Panc1 (cell line): ENCODE results near the gene DEFB132. TPM values are rescaled to one million over a fixed set of nuclear protein-coding genes. Genes with fewer than 3 reads are reported as not detected.

Experiments
- ATAC-seq: fragments of 200-7000 bp; cut with Tn5 transposase; 2 replicates; pipeline ENCODE4 v1.9.1; 2020; ENCODE audit warnings: mild to moderate bottlenecking, moderate library complexity
- BruUV-seq: library from RNA; stranded (reverse); fragments of 400-500 nt; replicated peaks from 2 replicates; lab custom pipeline; 2021; lab: Mats Ljungman, UMichigan
- CTCF ChIA-PET: fragments of 300-600 bp; sonication (Branson Sonifier 250); formaldehyde crosslinking; loops from one replicate; lab custom pipeline; 2022; ENCODE audit warnings: antibody characterized with exemption; lab: Charles Lee
- POLR2A ChIA-PET: fragments of 300-600 bp; sonication (Branson Sonifier 250); formaldehyde crosslinking; loops from one replicate; lab custom pipeline; 2022; ENCODE audit warnings: antibody characterized with exemption; lab: Charles Lee
- DNase-seq: peaks from one replicate; pipeline ENCODE4 v3.0.0-alpha.2; 2010; ENCODE audit warnings: low read depth, low spot score
- H3K27ac ChIP-seq: 2 replicates; pipeline ENCODE4 v1.5.1; 2011; ENCODE audit warnings: mild to moderate bottlenecking, low read length, inconsistent platforms
- H3K27me3 ChIP-seq: fragments of 200-500 bp; sonication (Bioruptor generic); 2 replicates; pipeline ENCODE4 v1.6.0; 2014; ENCODE audit warnings: low read length, inconsistent platforms; ENCODE audit not compliant: control insufficient read depth, insufficient read depth
- H3K36me3 ChIP-seq: fragments of 200-500 bp; sonication (Bioruptor generic); 2 replicates; pipeline ENCODE4 v1.5.1; 2014; ENCODE audit warnings: inconsistent platforms, mild to moderate bottlenecking, low read length, moderate library complexity; ENCODE audit not compliant: control insufficient read depth, insufficient read depth
- H3K4me1 ChIP-seq: 2 replicates; pipeline ENCODE4 v1.5.1; 2011; ENCODE audit warnings: inconsistent platforms, mild to moderate bottlenecking, low read length, moderate library complexity; ENCODE audit not compliant: control insufficient read depth, insufficient read depth
- H3K4me3 ChIP-seq, 2 experiments: 2 replicates each; pipeline ENCODE4 v1.5.1; 2011 to 2012; ENCODE audit warnings: low read depth in 2 of 2, low read length in 2 of 2, mild to moderate bottlenecking in 2 of 2, inconsistent platforms in 1 of 2, moderate library complexity in 1 of 2
- H3K9me3 ChIP-seq: fragments of 200-500 bp; sonication (Bioruptor generic); 2 replicates; pipeline ENCODE4 v1.5.1; 2014; ENCODE audit warnings: low read depth, mild to moderate bottlenecking, inconsistent platforms, low read length, moderate library complexity; ENCODE audit not compliant: control insufficient read depth, insufficient read depth
- CTCF ChIP-seq: fragments of 450-650 bp; IDR thresholded peaks from 2 replicates; pipeline ENCODE4 v1.5.1; 2017; ENCODE audit warnings: mild to moderate bottlenecking
- POLR2AphosphoS5 ChIP-seq: IDR thresholded peaks from 2 replicates; pipeline ENCODE4 v1.6.1; 2012; ENCODE audit warnings: mild to moderate bottlenecking, low read depth, low read length, moderate library complexity
- SIN3A ChIP-seq: IDR thresholded peaks from 2 replicates; pipeline ENCODE4 v1.6.1; 2012; ENCODE audit warnings: low read depth, mild to moderate bottlenecking, low read length, moderate library complexity, borderline replicate concordance; ENCODE audit not compliant: insufficient read depth
- TCF7L2 ChIP-seq: IDR thresholded peaks from 2 replicates; pipeline ENCODE4 v1.6.1; 2011; ENCODE audit warnings: mild to moderate bottlenecking, low read depth, low read length, inconsistent platforms
- in situ Hi-C: cut with HindIII; loops from 2 replicates; pipeline ENCODE4 v1.10.0; 2016; ENCODE audit warnings: low sequenced_read_pairs, low pct_unique_long_range_greater_than_20kb
- intact Hi-C: fragments of 100-400 bp; cut with micrococcal nuclease; formaldehyde crosslinking; loops from one replicate; pipeline ENCODE4 v1.10.0; 2022; ENCODE audit not compliant: unreplicated experiment
- total RNA-seq: library from RNA; stranded (reverse); gene quantifications from one replicate; pipeline ENCODE4 v1.2.1, GENCODE V29; 2021; ENCODE audit not compliant: unreplicated experiment
- TF ChIP-seq, protein P1 (sequence below), 2 experiments: IDR thresholded peaks; 2 replicates each; pipeline ENCODE4 v1.6.1; 2011 to 2012; ENCODE audit warnings: low read depth in 2 of 2, control low read depth in 1 of 2, low read length in 1 of 2, mild to moderate bottlenecking in 1 of 2, moderate library complexity in 1 of 2; ENCODE audit not compliant: insufficient read depth in 1 of 2

Gene DEFB132
- total RNA-seq, 1 experiment from 2014 or later = 0.10 TPM

- Histone ChIP-seq H3K4me1 (no peaks in the 10 kb centered on the region), H3K4me3 (no peak overlapping the region), H3K36me3 (no peaks in the 10 kb centered on the region), H3K27me3 (no peaks in the 10 kb centered on the region), H3K9me3 (no peaks in the 10 kb centered on the region), H3K27ac (no peak overlapping the region)
- intact Hi-C loops (no loop called here), in situ Hi-C loops (no loop called here)
- POLR2A ChIA-PET = no interaction called here
- TF ChIP-seq TCF7L2 (no peak), SIN3A (no peak), CTCF (no peak), POLR2AphosphoS5 (no peak)
- TF ChIP-seq, protein P1, sequence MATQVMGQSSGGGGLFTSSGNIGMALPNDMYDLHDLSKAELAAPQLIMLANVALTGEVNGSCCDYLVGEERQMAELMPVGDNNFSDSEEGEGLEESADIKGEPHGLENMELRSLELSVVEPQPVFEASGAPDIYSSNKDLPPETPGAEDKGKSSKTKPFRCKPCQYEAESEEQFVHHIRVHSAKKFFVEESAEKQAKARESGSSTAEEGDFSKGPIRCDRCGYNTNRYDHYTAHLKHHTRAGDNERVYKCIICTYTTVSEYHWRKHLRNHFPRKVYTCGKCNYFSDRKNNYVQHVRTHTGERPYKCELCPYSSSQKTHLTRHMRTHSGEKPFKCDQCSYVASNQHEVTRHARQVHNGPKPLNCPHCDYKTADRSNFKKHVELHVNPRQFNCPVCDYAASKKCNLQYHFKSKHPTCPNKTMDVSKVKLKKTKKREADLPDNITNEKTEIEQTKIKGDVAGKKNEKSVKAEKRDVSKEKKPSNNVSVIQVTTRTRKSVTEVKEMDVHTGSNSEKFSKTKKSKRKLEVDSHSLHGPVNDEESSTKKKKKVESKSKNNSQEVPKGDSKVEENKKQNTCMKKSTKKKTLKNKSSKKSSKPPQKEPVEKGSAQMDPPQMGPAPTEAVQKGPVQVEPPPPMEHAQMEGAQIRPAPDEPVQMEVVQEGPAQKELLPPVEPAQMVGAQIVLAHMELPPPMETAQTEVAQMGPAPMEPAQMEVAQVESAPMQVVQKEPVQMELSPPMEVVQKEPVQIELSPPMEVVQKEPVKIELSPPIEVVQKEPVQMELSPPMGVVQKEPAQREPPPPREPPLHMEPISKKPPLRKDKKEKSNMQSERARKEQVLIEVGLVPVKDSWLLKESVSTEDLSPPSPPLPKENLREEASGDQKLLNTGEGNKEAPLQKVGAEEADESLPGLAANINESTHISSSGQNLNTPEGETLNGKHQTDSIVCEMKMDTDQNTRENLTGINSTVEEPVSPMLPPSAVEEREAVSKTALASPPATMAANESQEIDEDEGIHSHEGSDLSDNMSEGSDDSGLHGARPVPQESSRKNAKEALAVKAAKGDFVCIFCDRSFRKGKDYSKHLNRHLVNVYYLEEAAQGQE (IDR thresholded peaks at IDR 0.05; ENCODE audit: insufficient read depth in 1 of 2, low read depth in 2 of 2, low read length in 1 of 2) = no peak
- BruUV-seq = no TSS peak
- ATAC-seq (no peak), DNase-seq (no peak)
- CTCF ChIA-PET = no interaction called here
Observed at GRCh38 chr20:278607-279571, 21.4 kb downstream of the DEFB132 start.

- ATAC-seq (no peak), DNase-seq (no peak)
- Histone ChIP-seq H3K27me3 (no peaks in the 10 kb centered on the region), H3K27ac (no peak overlapping the region), H3K4me1 (no peaks in the 10 kb centered on the region), H3K4me3 (no peak overlapping the region), H3K9me3 (no peaks in the 10 kb centered on the region), H3K36me3 (no peaks in the 10 kb centered on the region; the same call in 1 of the 2 replicates)
- in situ Hi-C loops (no loop called here), intact Hi-C loops (no loop called here)
- BruUV-seq = no TSS peak
- TF ChIP-seq SIN3A = no peak
- TF ChIP-seq CTCF = no peak
- no peak for TF ChIP-seq TCF7L2
- no peak for TF ChIP-seq POLR2AphosphoS5
- TF ChIP-seq, protein P1 (IDR thresholded peaks at IDR 0.05; ENCODE audit: insufficient read depth in 1 of 2, low read depth in 2 of 2, low read length in 1 of 2) = no peak
- ChIA-PET POLR2A (no interaction called here), CTCF (interaction anchor here (0.6 kb wide), 1 partner anchor 26 kb away, joined by 6 read pairs; no protein-coding TSS in a partner anchor)
Observed at GRCh38 chr20:284172-284571, 26.6 kb downstream of the DEFB132 start.
